Stimulated activated CD8-positive, alpha-beta memory T cell treated with anti-CD3 and anti-CD28 coated beads, Interleukin-4, amount 100 ng/mL, for 48 hours (primary cell): Measurements from ENCODE around the gene ANAPC2.

Source experiments
- DNase-seq: peaks from one replicate; pipeline ENCODE4 v3.0.0-alpha.2; 2020

Gene ANAPC2, protein sequence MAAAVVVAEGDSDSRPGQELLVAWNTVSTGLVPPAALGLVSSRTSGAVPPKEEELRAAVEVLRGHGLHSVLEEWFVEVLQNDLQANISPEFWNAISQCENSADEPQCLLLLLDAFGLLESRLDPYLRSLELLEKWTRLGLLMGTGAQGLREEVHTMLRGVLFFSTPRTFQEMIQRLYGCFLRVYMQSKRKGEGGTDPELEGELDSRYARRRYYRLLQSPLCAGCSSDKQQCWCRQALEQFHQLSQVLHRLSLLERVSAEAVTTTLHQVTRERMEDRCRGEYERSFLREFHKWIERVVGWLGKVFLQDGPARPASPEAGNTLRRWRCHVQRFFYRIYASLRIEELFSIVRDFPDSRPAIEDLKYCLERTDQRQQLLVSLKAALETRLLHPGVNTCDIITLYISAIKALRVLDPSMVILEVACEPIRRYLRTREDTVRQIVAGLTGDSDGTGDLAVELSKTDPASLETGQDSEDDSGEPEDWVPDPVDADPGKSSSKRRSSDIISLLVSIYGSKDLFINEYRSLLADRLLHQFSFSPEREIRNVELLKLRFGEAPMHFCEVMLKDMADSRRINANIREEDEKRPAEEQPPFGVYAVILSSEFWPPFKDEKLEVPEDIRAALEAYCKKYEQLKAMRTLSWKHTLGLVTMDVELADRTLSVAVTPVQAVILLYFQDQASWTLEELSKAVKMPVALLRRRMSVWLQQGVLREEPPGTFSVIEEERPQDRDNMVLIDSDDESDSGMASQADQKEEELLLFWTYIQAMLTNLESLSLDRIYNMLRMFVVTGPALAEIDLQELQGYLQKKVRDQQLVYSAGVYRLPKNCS

GRCh38 chr9:137188490-137189296 lies at the start of gene ANAPC2, which contains the start of gene SSNA1:
ANAPC2 (minus strand) TSS chr9:137188560; CDS start chr9:137188532, 28 bp downstream.
SSNA1 (plus strand) TSS chr9:137188676; CDS start chr9:137188727, 51 bp downstream.
- peak; percentile 97 for DNase-seq

DNA sequence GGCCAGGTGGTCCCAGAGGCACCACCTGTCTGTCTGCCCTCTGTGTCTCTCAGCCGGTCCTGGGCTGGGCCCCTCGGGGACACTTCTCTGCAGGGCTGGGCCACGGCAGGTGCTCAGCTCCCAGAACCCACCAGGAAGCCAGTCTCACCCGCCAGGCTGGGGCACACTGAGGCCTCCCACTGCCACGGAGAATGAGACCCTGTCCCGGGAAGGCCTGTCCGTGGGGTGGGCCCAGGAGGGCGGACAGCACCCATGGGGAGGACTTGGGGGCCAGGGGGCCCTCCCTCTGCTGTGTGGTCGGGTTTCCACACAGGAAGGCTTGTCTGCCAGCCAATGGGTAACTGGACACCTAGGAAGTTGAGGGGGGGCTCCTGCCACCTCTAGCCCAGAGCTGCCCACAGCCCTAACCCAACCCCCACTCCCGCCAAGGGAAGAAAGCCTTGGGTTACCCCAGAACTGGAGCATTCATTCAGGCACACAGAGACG lies 48.6 kb upstream of the ANAPC2 start:
- no peak for DNase-seq

- DNase-seq = peak; percentile 97
Measured at GRCh38 chr9:137236238-137236935, 48.0 kb upstream of the ANAPC2 start.

- DNase-seq = no peak
Measured at GRCh38 chr9:137235424-137236237, 47.3 kb upstream of the ANAPC2 start.

DNA sequence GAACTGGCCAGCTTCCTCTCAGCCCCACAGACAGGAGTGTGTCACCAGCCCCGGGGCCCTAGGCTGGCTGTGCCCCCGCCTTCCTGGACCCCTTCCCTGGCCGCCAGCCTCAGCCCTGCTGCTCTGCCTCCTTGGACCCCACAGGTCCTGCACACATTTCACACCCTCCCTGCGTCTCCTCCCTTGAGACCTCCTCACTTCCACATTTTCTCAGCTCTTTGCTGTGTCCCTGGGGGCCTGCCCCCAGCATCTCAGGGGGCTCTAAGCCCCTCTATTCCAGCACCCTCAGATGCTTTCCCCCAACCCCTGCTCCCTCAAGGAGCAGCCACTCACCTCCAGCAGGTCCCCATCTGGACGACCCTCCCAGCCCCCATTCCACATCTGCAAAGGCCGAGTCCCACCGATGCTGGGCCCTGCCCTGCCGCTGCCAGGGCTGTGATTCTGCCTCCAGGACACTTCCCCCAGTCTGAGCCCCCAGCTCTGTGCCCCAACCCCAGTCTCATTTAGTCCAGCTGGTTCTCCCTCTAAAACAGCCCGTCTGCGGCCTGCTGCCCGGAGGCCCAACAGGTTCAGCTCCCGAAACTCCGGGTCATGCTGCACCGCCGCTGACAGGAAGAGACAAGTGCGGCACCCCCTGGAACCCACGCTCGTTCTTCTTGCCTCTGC lies 46.5 kb upstream of the ANAPC2 start:
- no peak for DNase-seq

GRCh38 chr9:137234055-137234697 lies 45.8 kb upstream of the ANAPC2 start:
- no peak for DNase-seq

DNA sequence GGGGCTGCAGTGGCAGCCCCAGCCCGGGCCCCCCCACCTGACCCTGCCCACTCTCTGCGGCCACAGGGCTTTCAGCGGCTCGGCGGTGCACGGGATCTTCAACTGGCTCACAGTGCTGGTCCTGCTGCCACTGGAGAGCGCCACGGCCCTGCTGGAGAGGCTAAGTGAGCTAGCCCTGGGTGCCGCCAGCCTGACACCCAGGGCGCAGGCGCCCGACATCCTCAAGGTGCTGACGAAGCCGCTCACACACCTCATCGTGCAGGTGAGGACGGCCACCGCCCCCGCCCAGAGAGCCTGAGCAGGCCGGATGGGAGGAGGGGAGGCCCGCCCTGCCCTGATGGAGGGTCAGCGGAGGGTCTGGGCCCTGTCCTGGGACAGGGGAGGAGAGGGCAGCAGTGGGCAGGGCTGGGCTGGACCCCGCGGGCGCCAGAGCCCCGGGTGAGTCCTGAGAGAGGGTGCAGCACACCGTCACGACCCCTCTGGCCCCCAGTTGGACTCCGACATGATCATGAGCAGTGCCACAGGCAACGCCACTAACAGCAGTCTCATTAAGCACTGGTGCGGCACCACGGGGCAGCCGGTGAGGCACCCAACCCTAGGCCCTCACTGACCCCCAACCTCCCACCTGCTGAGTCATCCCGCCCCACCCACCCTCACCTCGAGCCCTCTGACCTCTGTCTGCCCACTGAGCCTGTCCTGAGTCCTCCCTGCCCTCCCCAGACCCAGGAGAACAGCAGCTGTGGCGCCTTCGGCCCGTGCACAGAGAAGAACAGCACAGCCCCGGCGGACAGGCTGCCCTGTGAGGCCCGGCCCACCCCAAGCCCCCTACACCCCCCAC lies 45.0 kb upstream of the ANAPC2 start:
- no peak for DNase-seq

DNA sequence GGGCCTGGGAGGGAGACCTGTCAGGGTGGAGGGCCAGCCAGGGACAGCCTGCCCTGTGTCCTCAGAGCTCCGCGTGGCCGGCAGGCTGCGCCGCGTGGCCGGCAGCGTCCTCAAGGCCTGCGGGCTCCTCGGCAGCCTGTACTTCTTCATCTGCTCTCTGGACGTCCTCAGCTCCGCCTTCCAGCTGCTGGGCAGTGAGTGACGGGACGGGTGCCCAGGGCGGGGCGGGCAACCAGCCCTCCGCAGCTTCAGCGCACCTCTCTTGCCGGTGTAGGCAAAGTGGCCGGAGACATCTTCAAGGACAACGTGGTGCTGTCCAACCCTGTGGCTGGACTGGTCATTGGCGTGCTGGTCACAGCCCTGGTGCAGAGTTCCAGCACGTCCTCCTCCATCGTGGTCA lies 44.1 kb upstream of the ANAPC2 start:
- no peak for DNase-seq

- no peak for DNase-seq
Measured at GRCh38 chr9:137232101-137232500, 43.7 kb upstream of the ANAPC2 start.

- DNase-seq = no peak
Measured at GRCh38 chr9:137231372-137232039, 43.1 kb upstream of the ANAPC2 start.

- no peak for DNase-seq
Measured at GRCh38 chr9:137230705-137231371, 42.5 kb upstream of the ANAPC2 start, which contains the start of gene SLC34A3. SLC34A3 (plus strand) TSS chr9:137230901; CDS start chr9:137231703, 802 bp downstream.

GRCh38 chr9:137229903-137230704 lies 41.7 kb upstream of the ANAPC2 start:
- DNase-seq = no peak

DNA sequence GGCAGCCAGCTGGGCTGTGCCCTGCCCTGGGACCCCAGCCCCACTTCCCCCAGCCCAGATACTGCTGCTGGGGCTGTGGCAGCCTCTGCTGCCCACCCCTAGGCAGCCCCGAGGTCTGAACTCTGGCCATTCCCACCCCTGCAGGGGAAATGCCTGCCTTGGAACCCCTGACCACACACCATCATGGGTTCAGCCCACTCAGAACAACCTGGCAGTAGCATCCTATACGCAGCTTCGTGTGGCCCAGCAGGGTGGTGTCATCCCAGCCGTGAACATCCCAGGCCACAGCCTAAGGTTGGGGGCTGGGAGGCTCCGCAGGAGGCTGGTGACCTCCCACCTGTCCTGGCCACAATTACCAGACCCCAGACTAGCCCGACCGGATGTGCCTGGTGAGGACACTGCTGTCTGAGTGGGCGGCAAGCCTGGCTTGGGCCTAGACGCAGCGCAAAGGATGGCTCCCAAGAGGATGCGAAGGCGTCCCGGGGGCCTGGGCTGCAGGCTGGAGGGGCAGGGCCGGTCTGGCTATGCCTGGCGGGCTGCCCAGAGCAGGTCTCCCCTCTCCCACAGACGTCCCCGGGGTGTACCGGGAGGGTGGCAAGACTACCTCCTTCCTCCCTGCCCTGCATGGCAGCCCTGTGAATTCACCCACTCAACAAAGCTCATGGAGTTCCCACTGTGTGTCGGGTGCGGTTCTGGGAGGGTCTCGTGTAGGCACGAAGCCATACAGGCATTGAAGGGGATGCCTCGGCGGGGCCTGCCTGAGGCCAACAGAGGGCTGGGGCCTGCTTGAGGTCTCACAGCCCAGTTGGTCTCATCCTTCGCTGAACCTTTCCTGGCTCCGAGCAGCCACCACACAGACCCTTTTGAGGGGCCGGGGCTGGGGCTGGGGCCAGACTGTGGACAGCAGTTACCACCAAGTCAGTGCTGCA lies 40.9 kb upstream of the ANAPC2 start:
- DNase-seq = no peak

DNA sequence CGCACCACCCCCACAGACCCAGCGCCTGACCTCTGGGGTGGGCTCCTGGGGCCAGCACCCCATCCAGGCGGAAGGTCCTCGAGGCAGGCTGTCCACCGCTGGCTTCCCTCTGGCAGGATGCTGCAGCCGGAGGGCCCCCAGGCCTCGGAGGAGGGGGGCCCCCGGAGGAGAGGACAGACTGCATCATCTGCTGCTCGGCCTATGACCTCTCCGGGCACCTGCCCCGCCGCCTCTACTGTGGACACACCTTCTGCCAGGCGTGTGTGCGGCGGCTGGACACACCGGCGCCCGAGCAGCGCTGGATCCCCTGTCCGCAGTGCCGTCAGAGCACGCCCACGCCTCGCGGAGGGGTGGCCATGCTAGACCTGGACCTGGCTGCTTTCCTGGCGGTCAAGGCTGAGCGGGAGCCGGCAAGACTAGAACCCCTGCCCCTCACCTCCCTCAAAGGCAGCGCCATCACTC lies 40.2 kb upstream of the ANAPC2 start:
- DNase-seq = no peak

GRCh38 chr9:137227853-137228505 lies 39.6 kb upstream of the ANAPC2 start:
- DNase-seq = no peak
